ENCODE results near the gene PGR. TPM values are rescaled to one million over a fixed set of nuclear protein-coding genes. Genes with fewer than 3 reads are reported as not detected.

The PGR gene
- polyA plus RNA-seq, 1 of the 3 experiments (the other 2 are of a cell fraction): not detected

- DNase-seq: no peak
- Histone ChIP-seq H3K4me2 (no peak overlapping the region), H3K27ac (ENCODE audit: low read depth in 2 of 2, low read length in 1 of 2) (no peak overlapping the region), H3K36me3 (replicated peaks in 1 of 2; ENCODE audit: control insufficient read depth in 1 of 2, insufficient read depth in 2 of 2, low read length in 1 of 2) (no peaks in the 10 kb centered on the region), H2AFZ (ENCODE audit: low read depth) (no peak overlapping the region), H3K4me3 (ENCODE audit: low read depth in 2 of 2, low read length in 1 of 2) (no peak overlapping the region), H3F3A (replicated peaks; ENCODE audit: insufficient read depth) (no peaks in the 10 kb centered on the region), H4K20me1 (ENCODE audit: insufficient read depth) (no peaks in the 10 kb centered on the region), H3K9me3 (no peaks in the 10 kb centered on the region), H3K79me2 (ENCODE audit: insufficient read depth) (no peaks in the 10 kb centered on the region), H3K27me3 (ENCODE audit: insufficient read depth) (no peaks in the 10 kb centered on the region), H3K9ac (no peak overlapping the region), H3K9me2 (no peaks in the 10 kb centered on the region), H3K4me1 (ENCODE audit: control insufficient read depth in 1 of 2, insufficient read depth in 2 of 2, low read depth in 1 of 2, low read length in 1 of 2) (no peaks in the 10 kb centered on the region)
- POLR2A ChIA-PET: no interaction called here
- 32% methylated on average over 4 of the region's 4 CpGs for WGBS (ENCODE audit: low lambda C conversion rate)
- CTCF ChIA-PET: no interaction called here
- no peak for TF ChIP-seq RFX5 (IDR thresholded peaks at IDR 0.05; ENCODE audit: low read length)
- no peak for TF ChIP-seq EP300 (IDR thresholded peaks at IDR 0.05; ENCODE audit: borderline replicate concordance in 1 of 2, low read depth in 1 of 2, low read length in 1 of 2)
- no peak for TF ChIP-seq EZH2phosphoT487 (IDR thresholded peaks at IDR 0.05; ENCODE audit: borderline replicate concordance, low read depth)
- TF ChIP-seq, protein P1, sequence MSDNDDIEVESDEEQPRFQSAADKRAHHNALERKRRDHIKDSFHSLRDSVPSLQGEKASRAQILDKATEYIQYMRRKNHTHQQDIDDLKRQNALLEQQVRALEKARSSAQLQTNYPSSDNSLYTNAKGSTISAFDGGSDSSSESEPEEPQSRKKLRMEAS (IDR thresholded peaks at IDR 0.05; ENCODE audit: low read depth): no peak
- TF ChIP-seq NFIC (IDR thresholded peaks at IDR 0.05; ENCODE audit: borderline replicate concordance): no peak
- TF ChIP-seq CHD2 (IDR thresholded peaks at IDR 0.05; ENCODE audit: low read length, partially characterized antibody): no peak
- TF ChIP-seq MEF2A (IDR thresholded peaks at IDR 0.05; ENCODE audit: borderline replicate concordance, low read depth): no peak
- TF ChIP-seq ELF1 (IDR thresholded peaks at IDR 0.05): no peak
- TF ChIP-seq, protein P2, sequence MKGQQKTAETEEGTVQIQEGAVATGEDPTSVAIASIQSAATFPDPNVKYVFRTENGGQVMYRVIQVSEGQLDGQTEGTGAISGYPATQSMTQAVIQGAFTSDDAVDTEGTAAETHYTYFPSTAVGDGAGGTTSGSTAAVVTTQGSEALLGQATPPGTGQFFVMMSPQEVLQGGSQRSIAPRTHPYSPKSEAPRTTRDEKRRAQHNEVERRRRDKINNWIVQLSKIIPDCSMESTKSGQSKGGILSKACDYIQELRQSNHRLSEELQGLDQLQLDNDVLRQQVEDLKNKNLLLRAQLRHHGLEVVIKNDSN (IDR thresholded peaks at IDR 0.05; ENCODE audit: borderline replicate concordance, low read depth): no peak
- no peak for TF ChIP-seq GATA2 (CRISPR knock-in tag; IDR thresholded peaks at IDR 0.05)
- TF ChIP-seq POLR2AphosphoS5 (IDR thresholded peaks at IDR 0.05; ENCODE audit: low read depth, low read length): no peak
Measured at GRCh38 chr11:101059331-101059730, 70.3 kb downstream of the PGR start.

DNA sequence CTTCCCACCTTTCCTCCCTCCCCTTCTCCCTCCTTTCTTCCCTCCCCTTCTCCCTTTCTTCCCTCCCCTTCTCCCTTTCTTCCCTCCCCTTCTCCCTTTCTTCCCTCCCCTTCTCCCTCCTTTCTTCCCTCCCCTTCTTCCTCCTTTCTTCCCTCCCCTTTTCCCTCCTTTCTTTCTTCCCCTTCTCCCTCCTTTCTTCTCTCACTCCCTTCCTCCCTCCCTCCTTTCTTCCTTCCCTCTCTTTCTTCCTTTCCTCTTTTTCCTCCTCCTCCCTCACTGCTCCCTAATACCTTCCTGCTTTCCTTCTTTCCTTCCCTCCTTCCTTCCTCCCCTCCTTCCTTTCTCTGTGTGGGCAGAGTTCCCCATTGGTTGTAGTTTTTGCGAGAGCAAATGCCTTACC is 76.1 kb downstream of the PGR start:
- no peak overlapping the region for H2AFZ ChIP-seq (ENCODE audit: low read depth)
- H3K27ac ChIP-seq (ENCODE audit: low read depth in 2 of 2, low read length in 1 of 2): no peak overlapping the region
- H4K20me1 ChIP-seq (ENCODE audit: insufficient read depth): no peaks in the 10 kb centered on the region
- no peaks in the 10 kb centered on the region for H3K27me3 ChIP-seq (ENCODE audit: insufficient read depth)
- H3K36me3 ChIP-seq (replicated peaks in 1 of 2; ENCODE audit: control insufficient read depth in 1 of 2, insufficient read depth in 2 of 2, low read length in 1 of 2): no peaks in the 10 kb centered on the region
- POLR2A ChIA-PET: no interaction called here
- no peaks in the 10 kb centered on the region for H3K79me2 ChIP-seq (ENCODE audit: insufficient read depth)
- no peak for TF ChIP-seq JUND (IDR thresholded peaks at IDR 0.05)
- no peak for TF ChIP-seq NFIC (IDR thresholded peaks at IDR 0.05; ENCODE audit: borderline replicate concordance)
- H3K4me3 ChIP-seq (ENCODE audit: low read depth in 2 of 2, low read length in 1 of 2): no peak overlapping the region
- CTCF ChIA-PET: no interaction called here
- no peak overlapping the region for H3K9ac ChIP-seq
- no peaks in the 10 kb centered on the region for H3K9me3 ChIP-seq
- no peaks in the 10 kb centered on the region for H3K4me1 ChIP-seq (ENCODE audit: control insufficient read depth in 1 of 2, insufficient read depth in 2 of 2, low read depth in 1 of 2, low read length in 1 of 2)
- DNase-seq: no peak
- H3K9me2 ChIP-seq: no peaks in the 10 kb centered on the region
- 0% methylated on average over 1 of the region's 1 CpG for WGBS (ENCODE audit: low lambda C conversion rate)
- no peak overlapping the region for H3K4me2 ChIP-seq
- no peaks in the 10 kb centered on the region for H3F3A ChIP-seq (replicated peaks; ENCODE audit: insufficient read depth)

DNA sequence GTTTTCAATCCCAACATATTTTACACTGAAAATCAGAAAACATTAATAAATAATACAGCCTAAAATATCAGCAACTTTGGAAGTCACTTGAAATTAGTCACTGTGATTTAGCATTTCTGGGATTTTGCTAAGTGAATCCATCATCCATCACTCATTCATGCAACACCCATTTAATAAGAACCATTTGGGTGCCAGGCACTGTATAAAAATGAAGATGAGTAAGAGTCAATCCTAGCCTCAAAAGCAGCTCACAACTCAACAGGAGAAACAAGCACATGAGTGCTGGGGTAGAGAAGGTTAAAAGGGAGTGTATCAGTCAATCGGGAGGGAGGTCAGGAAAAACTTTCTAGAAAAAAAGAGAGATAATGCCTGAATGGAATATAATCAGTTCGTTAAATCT is 77.9 kb downstream of the PGR start:
- ChIA-PET CTCF (no interaction called here), POLR2A (no interaction called here)
- Histone ChIP-seq H3K9ac (no peak overlapping the region), H3K9me2 (no peaks in the 10 kb centered on the region), H3K79me2 (ENCODE audit: insufficient read depth) (no peaks in the 10 kb centered on the region), H3K9me3 (no peaks in the 10 kb centered on the region), H3F3A (replicated peaks; ENCODE audit: insufficient read depth) (no peaks in the 10 kb centered on the region), H4K20me1 (ENCODE audit: insufficient read depth) (no peaks in the 10 kb centered on the region), H3K4me3 (ENCODE audit: low read depth in 2 of 2, low read length in 1 of 2) (no peak overlapping the region), H3K4me1 (ENCODE audit: control insufficient read depth in 1 of 2, insufficient read depth in 2 of 2, low read depth in 1 of 2, low read length in 1 of 2) (no peaks in the 10 kb centered on the region), H3K27ac (ENCODE audit: low read depth in 2 of 2, low read length in 1 of 2) (no peak overlapping the region), H3K4me2 (no peak overlapping the region), H2AFZ (ENCODE audit: low read depth) (no peak overlapping the region), H3K27me3 (ENCODE audit: insufficient read depth) (no peaks in the 10 kb centered on the region), H3K36me3 (replicated peaks in 1 of 2; ENCODE audit: control insufficient read depth in 1 of 2, insufficient read depth in 2 of 2, low read length in 1 of 2) (no peaks in the 10 kb centered on the region)
- no peak for DNase-seq
- TF ChIP-seq GABPA (IDR thresholded peaks at IDR 0.05; ENCODE audit: low read depth): no peak
- no peak for TF ChIP-seq PBX3 (IDR thresholded peaks at IDR 0.05)
- TF ChIP-seq POLR2AphosphoS5 (IDR thresholded peaks at IDR 0.05; ENCODE audit: low read depth, low read length): no peak
- no peak for TF ChIP-seq CHD2 (IDR thresholded peaks at IDR 0.05; ENCODE audit: low read length, partially characterized antibody)
- TF ChIP-seq RAD21 (IDR thresholded peaks at IDR 0.05; ENCODE audit: low read length): no peak
- no peak for TF ChIP-seq SMC3 (IDR thresholded peaks at IDR 0.05; ENCODE audit: low read depth, low read length)
- TF ChIP-seq NRF1 (IDR thresholded peaks at IDR 0.05; ENCODE audit: low read depth, low read length): no peak
- no peak for TF ChIP-seq GATA2 (CRISPR knock-in tag; IDR thresholded peaks at IDR 0.05)
- TF ChIP-seq RCOR1 (IDR thresholded peaks at IDR 0.05; ENCODE audit: low read length): no peak
- 4% methylated on average over 2 of the region's 2 CpGs for WGBS (ENCODE audit: low lambda C conversion rate)

All from SK-N-SH (cell line).